ENCODE data around the gene PLD1.

Gene PLD1

GRCh38 chr3:171790898-171791691 is 19.2 kb downstream of the PLD1 start:
- no peak for DNase-seq

GRCh38 chr3:171790574-171790897 is 19.7 kb downstream of the PLD1 start:
- DNase-seq, result no peak

GRCh38 chr3:171789759-171790505 is 20.4 kb downstream of the PLD1 start:
- peak; percentile 42 for DNase-seq

- peak; percentile 95 for DNase-seq
Measured at GRCh38 chr3:171788546-171789351, 21.5 kb downstream of the PLD1 start.

DNA sequence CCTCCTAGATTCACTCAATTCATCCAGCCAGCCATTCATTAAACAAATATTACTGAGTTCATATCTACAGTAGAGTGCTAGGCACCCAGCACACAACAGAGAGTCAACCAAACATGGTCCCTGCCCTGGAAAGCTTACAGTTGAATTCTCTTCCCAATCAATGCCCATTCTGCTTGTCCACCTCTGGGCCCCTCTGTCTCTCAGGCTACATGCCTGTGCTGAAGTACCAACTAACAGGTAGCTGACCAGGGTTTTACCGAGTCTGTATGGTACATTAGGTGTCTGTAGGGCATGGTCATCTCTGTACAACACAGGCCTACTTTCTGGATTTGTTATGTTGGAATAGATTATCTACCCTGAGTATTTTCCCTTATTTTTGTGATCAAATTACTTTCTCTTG is 23.3 kb downstream of the PLD1 start:
- DNase-seq, result no peak

DNA sequence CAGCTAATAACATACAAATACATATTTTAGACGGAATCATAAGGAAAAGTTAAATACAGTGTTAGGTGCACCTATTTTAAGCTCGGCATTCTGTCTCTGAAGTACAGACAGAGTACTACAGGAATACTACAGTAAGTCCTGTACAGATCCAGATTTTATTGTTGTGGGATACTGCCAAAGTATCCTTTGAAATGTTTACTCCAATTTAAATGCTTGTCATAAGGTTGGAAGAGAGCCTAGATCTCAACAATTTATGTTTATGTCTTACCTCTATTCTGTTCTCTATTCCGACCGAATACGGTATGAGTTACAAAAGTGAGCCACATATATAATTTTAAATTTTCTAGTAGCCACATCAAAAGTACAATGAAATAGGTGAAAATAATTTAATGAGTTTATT is 25.3 kb downstream of the PLD1 start:
- no peak for DNase-seq

GRCh38 chr3:171784387-171784786 is 25.9 kb downstream of the PLD1 start:
- no peak for DNase-seq

DNA sequence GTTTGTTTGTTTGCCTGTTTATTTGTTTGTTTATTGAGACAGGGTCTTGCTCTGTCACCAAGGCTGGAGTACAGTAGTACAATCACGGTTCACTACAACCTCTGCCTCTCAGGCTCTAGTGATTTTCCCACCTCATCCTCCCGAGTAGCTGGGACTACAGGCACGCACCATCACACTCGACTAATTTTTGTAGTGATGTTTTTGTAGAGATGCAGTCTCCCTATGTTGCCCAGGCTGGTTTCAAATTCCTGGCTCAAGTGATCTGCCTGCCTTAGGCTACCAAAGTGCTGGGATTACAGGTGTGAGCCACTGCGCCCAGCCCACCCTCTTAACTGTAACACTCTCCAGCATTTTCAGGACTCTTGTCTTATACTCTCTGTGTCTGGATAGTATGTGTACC is 26.7 kb downstream of the PLD1 start:
- DNase-seq, result no peak

DNA sequence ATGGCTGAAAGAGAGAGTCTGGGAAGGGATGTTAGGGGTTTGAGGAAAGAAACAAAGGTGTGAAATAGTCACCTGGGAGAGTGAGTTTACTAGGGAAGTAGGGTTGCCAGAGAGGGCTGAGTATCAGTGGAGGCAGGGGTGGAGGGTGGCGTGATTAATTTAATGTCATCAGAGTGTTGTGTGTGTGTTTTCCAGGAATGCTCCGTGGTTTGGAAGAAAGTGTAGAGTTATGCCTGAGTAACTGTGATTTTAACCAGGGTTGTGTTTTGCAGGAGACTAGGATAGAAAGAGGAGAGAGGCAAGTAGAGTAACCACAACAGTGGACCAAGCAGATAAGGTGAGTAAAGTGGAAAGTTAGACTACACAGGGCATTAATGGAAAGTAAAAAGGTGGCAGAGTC is 27.2 kb downstream of the PLD1 start:
- DNase-seq, result no peak

- DNase-seq, result no peak
Measured at GRCh38 chr3:171782617-171783016, 27.7 kb downstream of the PLD1 start.

- no peak for DNase-seq
Measured at GRCh38 chr3:171781711-171782127, 28.6 kb downstream of the PLD1 start.

- no peak for DNase-seq
Measured at GRCh38 chr3:171778493-171778892, 31.8 kb downstream of the PLD1 start.

- DNase-seq, result no peak
Measured at GRCh38 chr3:171777596-171777995, 32.7 kb downstream of the PLD1 start.

DNA sequence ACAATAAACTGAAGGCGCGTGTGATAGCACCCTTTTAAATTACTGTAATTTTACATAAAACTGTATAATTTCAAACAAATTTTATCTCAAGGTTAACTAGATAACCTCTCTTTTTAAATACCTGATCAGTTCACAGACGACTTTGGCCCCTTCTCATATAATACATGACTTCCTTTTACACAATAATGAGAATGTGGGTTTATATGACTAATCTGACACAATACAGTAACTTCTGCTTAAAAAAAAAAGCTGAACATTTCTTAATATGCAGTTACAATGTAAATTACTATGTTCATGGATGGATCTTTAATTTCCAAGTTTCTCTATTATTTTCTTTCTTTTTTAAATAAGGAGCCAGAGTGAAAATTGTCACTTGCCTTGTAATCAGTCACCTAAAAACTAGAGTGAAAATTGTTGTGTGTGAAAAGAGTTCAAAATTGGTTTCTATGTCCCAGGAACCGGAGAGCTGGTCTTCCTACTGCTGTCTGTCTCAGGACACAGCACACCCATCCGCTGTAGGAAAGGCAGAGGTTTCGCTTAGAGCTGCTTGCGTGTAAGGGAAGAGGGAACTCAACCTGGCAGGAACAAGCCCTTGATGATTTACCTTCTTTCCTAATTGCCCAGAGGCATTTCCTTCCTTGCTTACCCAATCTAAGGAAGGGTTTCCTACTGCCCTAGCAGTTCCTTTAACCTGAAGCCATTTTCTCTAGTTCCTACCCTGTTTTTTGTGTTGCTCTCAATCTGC is 33.3 kb downstream of the PLD1 start:
- peak; percentile 31 for DNase-seq

- DNase-seq, result peak; percentile 92
Measured at GRCh38 chr3:171776411-171776810, 33.9 kb downstream of the PLD1 start.

GRCh38 chr3:171775943-171776342 is 34.3 kb downstream of the PLD1 start:
- DNase-seq, result no peak

DNA sequence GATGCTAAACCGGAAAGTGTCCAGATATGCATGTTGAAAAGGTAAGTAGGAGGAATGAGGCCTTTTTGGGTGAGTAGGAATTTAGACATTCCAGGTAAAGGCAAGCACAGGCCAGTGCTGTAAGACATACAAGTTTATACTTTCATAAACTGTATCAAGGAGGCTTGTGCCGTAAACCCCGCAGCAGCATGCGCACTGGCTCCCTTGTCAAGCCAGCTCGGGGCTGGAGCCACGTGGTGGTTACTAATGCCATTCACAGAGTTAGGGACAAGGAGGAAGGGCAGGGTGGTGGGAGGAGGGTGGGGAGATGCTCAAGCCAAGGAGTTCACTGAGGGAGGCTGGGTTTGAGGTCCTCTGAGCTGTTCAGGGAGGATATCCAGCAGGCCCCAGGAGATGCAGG is 35.8 kb downstream of the PLD1 start:
- no peak for DNase-seq

GRCh38 chr3:171772427-171773056 is 37.7 kb downstream of the PLD1 start:
- DNase-seq, result no peak

DNA sequence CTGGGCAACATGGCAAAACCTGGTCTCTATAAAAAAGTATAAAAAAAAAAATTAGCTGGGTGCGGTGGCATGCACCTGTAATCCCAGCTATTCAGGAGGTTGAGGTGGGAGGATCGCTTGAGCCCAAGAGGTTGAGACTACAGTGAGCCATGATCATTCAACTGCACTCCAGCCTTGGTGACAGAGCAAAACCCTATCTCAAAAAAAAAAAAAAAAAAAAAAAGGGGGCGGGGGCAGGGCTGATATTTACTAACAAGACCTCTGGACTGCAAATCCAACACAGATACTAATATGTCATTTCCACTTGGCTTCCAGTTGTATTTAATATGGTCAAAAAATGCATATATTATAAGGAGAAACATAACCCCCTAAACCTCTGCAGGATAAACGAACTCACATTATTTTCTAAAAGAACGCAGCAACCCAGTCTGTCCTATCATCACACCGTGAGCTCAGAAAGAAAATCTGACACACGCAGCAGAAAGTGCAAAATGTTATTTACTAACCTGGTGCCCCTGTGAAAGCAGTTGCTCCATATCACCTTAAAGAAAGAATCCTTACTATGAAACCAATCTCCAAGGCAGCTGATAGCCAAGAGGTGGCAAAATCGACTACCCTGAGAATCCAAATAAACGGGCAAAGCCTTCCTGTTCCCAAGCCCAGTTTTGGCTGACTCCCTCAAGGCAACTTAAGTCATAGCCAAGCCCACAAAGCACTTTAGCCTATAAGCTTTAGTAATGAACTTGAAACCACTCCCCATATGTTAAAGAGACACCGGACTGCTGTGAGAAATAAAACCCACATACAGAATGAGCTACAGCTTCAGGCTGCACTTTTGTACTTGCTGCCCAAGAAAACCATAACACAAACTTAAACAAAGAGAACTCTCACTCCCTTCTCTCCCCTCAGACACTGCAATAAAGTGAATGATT is 39.3 kb downstream of the PLD1 start:
- DNase-seq, result peak; percentile 83

GRCh38 chr3:171769461-171769860 is 40.8 kb downstream of the PLD1 start:
- DNase-seq, result no peak

GRCh38 chr3:171768986-171769385 is 41.3 kb downstream of the PLD1 start:
- DNase-seq, result no peak
